Panc1 (cell line): ENCODE measurements around the gene PAGR1.
"Not testable (repeated sequence)": the region's sequence is repeated elsewhere in the genome, so short reads cannot be mapped to it uniquely, and the experiment has no call there.

ENCODE experiments used
- CTCF ChIP-seq: fragments of 450-650 bp; IDR thresholded peaks from 2 replicates; pipeline ENCODE4 v1.5.1; 2017; ENCODE audit warnings: mild to moderate bottlenecking
- POLR2AphosphoS5 ChIP-seq: IDR thresholded peaks from 2 replicates; pipeline ENCODE4 v1.6.1; 2012; ENCODE audit warnings: mild to moderate bottlenecking, low read depth, low read length, moderate library complexity
- REST ChIP-seq, 2 experiments: IDR thresholded peaks; 2 replicates each; pipeline ENCODE4 v1.6.1; 2011 to 2012; ENCODE audit warnings: low read depth in 2 of 2, control low read depth in 1 of 2, low read length in 1 of 2, mild to moderate bottlenecking in 1 of 2, moderate library complexity in 1 of 2; ENCODE audit not compliant: insufficient read depth in 1 of 2
- SIN3A ChIP-seq: IDR thresholded peaks from 2 replicates; pipeline ENCODE4 v1.6.1; 2012; ENCODE audit warnings: low read depth, mild to moderate bottlenecking, low read length, moderate library complexity, borderline replicate concordance; ENCODE audit not compliant: insufficient read depth

- TF ChIP-seq POLR2AphosphoS5; CTCF; SIN3A; REST (IDR thresholded peaks at IDR 0.05; ENCODE audit: insufficient read depth in 1 of 2, low read depth in 2 of 2, low read length in 1 of 2): not testable (repeated sequence)
These were observed 22.8 kb upstream of the PAGR1 start for GRCh38 chr16:29793153-29793552.
